ENCODE data around the gene TWIST1. TPM values are rescaled to one million over a fixed set of nuclear protein-coding genes. Genes with fewer than 3 reads are reported as not detected.

The TWIST1 gene
- total RNA-seq, 1 donor: not detected

- no peaks in the 10 kb centered on the region for H3K4me1 ChIP-seq (ENCODE audit: insufficient read depth, low read length)
- H3K4me3 ChIP-seq (ENCODE audit: low read length): no peak overlapping the region
- no peaks in the 10 kb centered on the region for H3K9me3 ChIP-seq (ENCODE audit: low read depth, low read length)
- peaks cover 13% of the 10 kb centered on the region for H3K27me3 ChIP-seq (ENCODE audit: insufficient read depth, low read length)
Observed at GRCh38 chr7:19094138-19094537, 23.3 kb downstream of the TWIST1 start.

GRCh38 chr7:19091550-19092200 is 25.8 kb downstream of the TWIST1 start:
- no peak overlapping the region for H3K4me3 ChIP-seq (ENCODE audit: low read length)
- H3K4me1 ChIP-seq (ENCODE audit: insufficient read depth, low read length): no peaks in the 10 kb centered on the region
- H3K27me3 ChIP-seq (ENCODE audit: insufficient read depth, low read length): peaks cover 7% of the 10 kb centered on the region
- H3K9me3 ChIP-seq (ENCODE audit: low read depth, low read length): no peaks in the 10 kb centered on the region

DNA sequence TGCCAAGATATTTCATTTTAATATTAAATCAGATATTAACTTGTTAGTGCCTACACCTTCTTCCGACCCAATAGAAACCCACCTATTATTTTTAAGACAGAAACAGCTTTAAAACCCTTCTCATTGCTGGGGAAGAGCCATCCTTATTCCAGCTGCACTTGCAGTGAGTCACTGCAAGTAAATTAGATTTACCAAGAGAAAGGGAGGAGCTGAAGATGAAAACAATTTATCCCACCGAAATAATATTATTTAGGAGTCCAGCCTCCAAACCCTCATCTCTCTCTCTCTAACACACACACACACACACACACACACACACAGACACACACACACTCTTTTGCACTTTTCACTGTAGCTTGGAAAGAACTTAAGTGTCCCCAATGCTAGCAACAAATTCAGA is 26.9 kb downstream of the TWIST1 start:
- Histone ChIP-seq H3K9me3 (ENCODE audit: low read depth, low read length) (no peaks in the 10 kb centered on the region), H3K4me1 (ENCODE audit: insufficient read depth, low read length) (no peaks in the 10 kb centered on the region), H3K27me3 (ENCODE audit: insufficient read depth, low read length) (peaks cover 6% of the 10 kb centered on the region), H3K4me3 (ENCODE audit: low read length) (no peak overlapping the region)

- Histone ChIP-seq H3K9me3 (ENCODE audit: low read depth, low read length) (no peaks in the 10 kb centered on the region), H3K4me1 (ENCODE audit: insufficient read depth, low read length) (no peaks in the 10 kb centered on the region), H3K27me3 (ENCODE audit: insufficient read depth, low read length) (peaks cover under 1% of the 10 kb centered on the region), H3K4me3 (ENCODE audit: low read length) (no peak overlapping the region)
Observed at GRCh38 chr7:19089797-19090196, 27.6 kb downstream of the TWIST1 start.

- Histone ChIP-seq H3K4me3 (ENCODE audit: low read length) (no peak overlapping the region), H3K4me1 (ENCODE audit: insufficient read depth, low read length) (no peaks in the 10 kb centered on the region), H3K9me3 (ENCODE audit: low read depth, low read length) (no peaks in the 10 kb centered on the region), H3K27me3 (ENCODE audit: insufficient read depth, low read length) (no peaks in the 10 kb centered on the region)
Observed at GRCh38 chr7:19089378-19089777, 28.1 kb downstream of the TWIST1 start.

DNA sequence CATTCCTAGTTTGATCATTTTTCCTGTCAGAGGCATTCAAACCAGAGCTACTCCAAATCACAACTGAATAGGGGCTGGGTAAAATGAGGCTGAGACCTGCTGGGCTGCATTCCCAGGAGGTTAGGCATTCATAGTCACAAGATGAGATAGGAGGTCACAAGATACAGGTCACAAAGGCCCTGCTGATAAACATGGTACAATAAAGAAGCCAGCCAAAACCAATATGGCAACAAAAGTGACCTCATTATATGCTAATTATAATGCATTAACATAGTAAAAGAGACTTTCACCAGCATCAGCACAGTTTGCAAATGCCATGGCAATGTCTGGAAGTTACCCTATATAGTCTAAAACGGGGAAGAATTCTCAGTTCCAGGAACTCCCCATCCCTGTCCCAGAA is 37.3 kb downstream of the TWIST1 start:
- Histone ChIP-seq H3K4me3 (ENCODE audit: low read length) (no peak overlapping the region), H3K4me1 (ENCODE audit: insufficient read depth, low read length) (no peaks in the 10 kb centered on the region), H3K27me3 (ENCODE audit: insufficient read depth, low read length) (no peaks in the 10 kb centered on the region), H3K9me3 (ENCODE audit: low read depth, low read length) (no peaks in the 10 kb centered on the region)

DNA sequence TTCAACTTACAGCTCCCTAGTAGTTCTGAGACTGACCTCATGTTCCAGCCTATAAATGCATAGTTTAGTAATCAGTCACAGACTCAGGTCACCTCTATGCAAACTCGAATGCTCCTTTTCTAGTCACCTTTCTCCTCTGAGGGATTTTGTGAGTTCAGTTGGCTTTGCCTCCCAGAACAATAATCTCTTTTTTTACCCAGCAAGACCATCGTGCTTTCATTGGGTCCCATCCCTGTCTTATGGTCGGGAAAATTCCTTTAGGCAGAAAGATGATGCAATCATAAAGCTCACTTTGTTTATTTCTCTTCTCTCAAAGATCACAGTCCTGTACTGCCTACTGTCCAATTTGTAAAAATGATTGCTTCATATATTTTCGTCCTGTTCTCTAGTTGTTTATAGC is 38.4 kb downstream of the TWIST1 start:
- no peaks in the 10 kb centered on the region for H3K27me3 ChIP-seq (ENCODE audit: insufficient read depth, low read length)
- no peaks in the 10 kb centered on the region for H3K9me3 ChIP-seq (ENCODE audit: low read depth, low read length)
- H3K4me3 ChIP-seq (ENCODE audit: low read length): no peak overlapping the region
- no peaks in the 10 kb centered on the region for H3K4me1 ChIP-seq (ENCODE audit: insufficient read depth, low read length)

DNA sequence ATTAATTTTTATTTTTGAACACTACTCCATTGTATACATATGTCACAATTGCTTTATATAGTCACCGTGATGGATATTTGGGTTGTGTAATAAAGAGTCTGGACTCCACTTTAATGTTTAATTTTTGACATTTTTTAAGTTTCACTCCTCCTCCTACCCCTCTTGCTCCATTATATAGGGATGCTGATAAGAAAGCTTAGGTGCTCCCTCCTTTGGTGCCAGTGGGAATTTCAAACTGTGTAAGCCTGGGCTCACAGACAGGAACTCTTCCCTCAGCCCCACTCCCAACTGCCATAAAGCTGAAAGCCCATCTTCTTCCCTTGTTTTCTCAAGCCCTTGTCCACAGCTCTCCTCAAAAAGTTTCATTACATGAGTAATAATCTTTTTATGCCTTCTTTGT is 47.6 kb downstream of the TWIST1 start:
- Histone ChIP-seq H3K9me3 (ENCODE audit: low read depth, low read length) (no peaks in the 10 kb centered on the region), H3K27me3 (ENCODE audit: insufficient read depth, low read length) (no peaks in the 10 kb centered on the region)

DNA sequence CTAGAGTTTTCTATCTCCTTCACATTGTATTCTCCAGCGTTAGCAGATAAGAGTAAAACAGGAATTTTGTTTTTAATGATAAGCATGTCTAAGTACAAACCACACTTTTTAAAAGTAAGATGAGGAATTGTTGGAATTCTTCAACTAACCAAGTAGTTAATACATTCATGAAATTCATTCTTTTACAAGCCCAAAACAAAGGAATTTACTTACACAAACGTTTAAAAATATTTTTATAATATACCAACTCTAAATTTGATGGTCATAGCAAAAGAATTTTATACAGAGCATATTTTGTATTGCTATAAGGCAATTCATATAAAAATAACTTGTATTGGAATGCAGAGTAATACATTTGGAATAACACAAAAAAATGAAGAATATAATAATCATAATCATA is 51.3 kb downstream of the TWIST1 start:
- no peaks in the 10 kb centered on the region for H3K27me3 ChIP-seq (ENCODE audit: insufficient read depth, low read length)
- H3K4me1 ChIP-seq (ENCODE audit: insufficient read depth, low read length): no peaks in the 10 kb centered on the region
- H3K9me3 ChIP-seq (ENCODE audit: low read depth, low read length): no peaks in the 10 kb centered on the region

More for the DNA sequence above, 47.6 kb downstream of the TWIST1 start:
- Histone ChIP-seq H3K4me3 (ENCODE audit: low read length) (no peak overlapping the region), H3K4me1 (ENCODE audit: insufficient read depth, low read length) (no peaks in the 10 kb centered on the region)

More for the DNA sequence above, 51.3 kb downstream of the TWIST1 start:
- no peak overlapping the region for H3K4me3 ChIP-seq (ENCODE audit: low read length)

Other genes with a start within 250 kb of the TWIST1 start
- not detected for gene FERD3L, start 27.8 kb upstream of the TWIST1 start, total RNA-seq